Measurements from ENCODE around the gene YY1. TPM values are rescaled to one million over a fixed set of nuclear protein-coding genes. Genes with fewer than 3 reads are reported as not detected.

The YY1 gene
- total RNA-seq, 2 donors from 2014 or later = 31.3 to 36.3 TPM

GRCh38 chr14:100262545-100262944 lies 23.6 kb downstream of the YY1 start:
- Histone ChIP-seq H3K4me3 (no peak overlapping the region), H3K27me3 (no peaks in the 10 kb centered on the region), H3K36me3 (peaks cover 15% of the 10 kb centered on the region), H3K9me3 (no peaks in the 10 kb centered on the region), H3K27ac (no peak overlapping the region), H3K4me1 (peaks cover 0 to 42% of the 10 kb centered on the region in 2 donors)
- DNase-seq (ENCODE audit: low spot score) = no peak
- TF ChIP-seq CTCF (IDR thresholded peaks at IDR 0.05) = no peak

- H3K36me3 ChIP-seq = peaks cover 15% of the 10 kb centered on the region
- H3K27ac ChIP-seq = no peak overlapping the region
- H3K4me1 ChIP-seq = peaks cover 0 to 42% of the 10 kb centered on the region in 2 donors
- DNase-seq (ENCODE audit: low spot score) = no peak
- no peaks in the 10 kb centered on the region for H3K9me3 ChIP-seq
- no peak overlapping the region for H3K4me3 ChIP-seq
- H3K27me3 ChIP-seq = no peaks in the 10 kb centered on the region
- TF ChIP-seq CTCF (IDR thresholded peaks at IDR 0.05) = no peak
Observed at GRCh38 chr14:100263141-100263540, 24.2 kb downstream of the YY1 start.

- no peak for TF ChIP-seq CTCF (IDR thresholded peaks at IDR 0.05)
- no peak for DNase-seq (ENCODE audit: low spot score)
- H3K36me3 ChIP-seq = peaks cover 12% of the 10 kb centered on the region
- no peaks in the 10 kb centered on the region for H3K27me3 ChIP-seq
- H3K4me1 ChIP-seq = peaks cover 0 to 27% of the 10 kb centered on the region in 2 donors
- H3K4me3 ChIP-seq = no peak overlapping the region
- no peaks in the 10 kb centered on the region for H3K9me3 ChIP-seq
- no peak overlapping the region for H3K27ac ChIP-seq
Observed at GRCh38 chr14:100267990-100268389, 29.0 kb downstream of the YY1 start.

- no peak overlapping the region for H3K4me3 ChIP-seq
- peaks cover 0 to 19% of the 10 kb centered on the region in 2 donors for H3K4me1 ChIP-seq
- TF ChIP-seq CTCF (IDR thresholded peaks at IDR 0.05) = no peak
- no peaks in the 10 kb centered on the region for H3K9me3 ChIP-seq
- H3K27me3 ChIP-seq = no peaks in the 10 kb centered on the region
- H3K36me3 ChIP-seq = peaks cover 5% of the 10 kb centered on the region
- DNase-seq (ENCODE audit: low spot score) = no peak
- H3K27ac ChIP-seq = no peak overlapping the region
Observed at GRCh38 chr14:100268591-100269207, 29.8 kb downstream of the YY1 start.

- H3K4me1 ChIP-seq = peaks cover 0 to 18% of the 10 kb centered on the region in 2 donors
- no peaks in the 10 kb centered on the region for H3K36me3 ChIP-seq
- no peak overlapping the region for H3K4me3 ChIP-seq
- DNase-seq (ENCODE audit: low spot score) = no peak
- TF ChIP-seq CTCF (IDR thresholded peaks at IDR 0.05) = peak in 1 of 2 donors; percentile 43
- H3K9me3 ChIP-seq = no peaks in the 10 kb centered on the region
- H3K27me3 ChIP-seq = no peaks in the 10 kb centered on the region
- no peak overlapping the region for H3K27ac ChIP-seq
Observed at GRCh38 chr14:100271247-100271939, 32.4 kb downstream of the YY1 start.

Data from right atrium auricular region (tissue), 2 donors.